H9 (cell line): Measurements from ENCODE around the gene ONECUT3. TPM values are rescaled to one million over a fixed set of nuclear protein-coding genes. Genes with fewer than 3 reads are reported as not detected.
"Not testable (repeated sequence)": the region's sequence is repeated elsewhere in the genome, so short reads cannot be mapped to it uniquely, and the experiment has no call there.

ENCODE experiments used
- DNase-seq: peaks from one replicate; pipeline ENCODE4 v3.0.0-alpha.2; 2017
- H2AFZ ChIP-seq: one replicate; pipeline ENCODE4 v1.6.1; 2013; ENCODE audit warnings: mild to moderate bottlenecking, low read length, control low read depth, moderate library complexity
- H2AK5ac ChIP-seq: 2 replicates; pipeline ENCODE4 v1.6.1; 2013; ENCODE audit warnings: low read length, control low read depth, mixed read lengths; ENCODE audit not compliant: insufficient read length
- H2BK120ac ChIP-seq: one replicate; pipeline ENCODE4 v1.6.1; 2013; ENCODE audit warnings: low read depth, mild to moderate bottlenecking, low read length, control low read depth, inconsistent platforms; ENCODE audit not compliant: poor library complexity, severe bottlenecking
- H2BK12ac ChIP-seq: 2 replicates; pipeline ENCODE4 v1.6.1; 2013; ENCODE audit warnings: low read length, control low read depth, mixed read lengths, low read depth; ENCODE audit not compliant: insufficient read length
- H2BK15ac ChIP-seq: 2 replicates; pipeline ENCODE4 v1.6.1; 2013; ENCODE audit warnings: low read depth, low read length, control low read depth
- H2BK20ac ChIP-seq: one replicate; pipeline ENCODE4 v1.6.1; 2013; ENCODE audit warnings: low read depth, mild to moderate bottlenecking, low read length, control low read depth, inconsistent platforms; ENCODE audit not compliant: poor library complexity, severe bottlenecking
- H2BK5ac ChIP-seq: 2 replicates; pipeline ENCODE4 v1.6.1; 2013; ENCODE audit warnings: low read length, control low read depth, mixed read lengths; ENCODE audit not compliant: insufficient read length
- H3K14ac ChIP-seq: 2 replicates; pipeline ENCODE4 v1.6.1; 2013; ENCODE audit warnings: low read length, control low read depth; ENCODE audit not compliant: insufficient read depth
- H3K18ac ChIP-seq: 2 replicates; pipeline ENCODE4 v1.6.1; 2013; ENCODE audit warnings: low read depth, mild to moderate bottlenecking, mixed read lengths, low read length, control low read depth; ENCODE audit not compliant: insufficient read length
- H3K23ac ChIP-seq: 2 replicates; pipeline ENCODE4 v1.6.1; 2013; ENCODE audit warnings: low read length, control low read depth, mixed read lengths, low read depth; ENCODE audit not compliant: insufficient read length
- H3K23me2 ChIP-seq: 2 replicates; pipeline ENCODE4 v1.6.1; 2013; ENCODE audit warnings: low read depth, mild to moderate bottlenecking, mixed read lengths, low read length, control low read depth; ENCODE audit not compliant: insufficient read length, poor library complexity, severe bottlenecking
- H3K27ac ChIP-seq: 2 replicates; pipeline ENCODE4 v1.5.1; 2013; ENCODE audit warnings: low read length, control low read depth, mixed read lengths, low read depth; ENCODE audit not compliant: insufficient read length
- H3K27me3 ChIP-seq: 2 replicates; pipeline ENCODE4 v1.6.1; 2013; ENCODE audit warnings: low read length, control low read depth, inconsistent platforms; ENCODE audit not compliant: insufficient read depth
- H3K4ac ChIP-seq: 2 replicates; pipeline ENCODE4 v1.6.1; 2013; ENCODE audit warnings: low read depth, mild to moderate bottlenecking, control low read depth, inconsistent platforms, low read length, moderate library complexity
- H3K4me1 ChIP-seq: 2 replicates; pipeline ENCODE4 v1.6.1; 2013; ENCODE audit warnings: low read length, control low read depth, inconsistent platforms; ENCODE audit not compliant: insufficient read depth
- H3K4me2 ChIP-seq: 2 replicates; pipeline ENCODE4 v1.6.1; 2013; ENCODE audit warnings: low read length, control low read depth, mixed read lengths; ENCODE audit not compliant: insufficient read length, insufficient read depth
- H3K56ac ChIP-seq: 2 replicates; pipeline ENCODE4 v1.6.1; 2013; ENCODE audit warnings: low read depth, mild to moderate bottlenecking, mixed read lengths, low read length, control low read depth; ENCODE audit not compliant: insufficient read length
- H3K79me1 ChIP-seq: 2 replicates; pipeline ENCODE4 v1.6.1; 2013; ENCODE audit warnings: low read depth, mild to moderate bottlenecking, moderate library complexity, low read length, control low read depth, inconsistent platforms; ENCODE audit not compliant: insufficient read depth, poor library complexity, severe bottlenecking
- H3K79me2 ChIP-seq: 2 replicates; pipeline ENCODE4 v1.6.1; 2013; ENCODE audit warnings: low read length, control low read depth, inconsistent platforms; ENCODE audit not compliant: insufficient read depth
- H3K9ac ChIP-seq: 2 replicates; pipeline ENCODE4 v1.6.1; 2013; ENCODE audit warnings: low read length, control low read depth, mixed read lengths; ENCODE audit not compliant: insufficient read length; ENCODE audit errors: extremely low read depth
- H3K9me3 ChIP-seq: one replicate; pipeline ENCODE4 v1.6.1; 2013; ENCODE audit warnings: low read depth, low read length, inconsistent platforms; ENCODE audit not compliant: control insufficient read depth
- H3T11ph ChIP-seq: one replicate; pipeline ENCODE4 v1.6.1; 2013; ENCODE audit warnings: mild to moderate bottlenecking, low read length, control low read depth, inconsistent platforms
- H4K20me1 ChIP-seq: one replicate; pipeline ENCODE4 v1.6.1; 2013; ENCODE audit not compliant: control insufficient read depth, insufficient read length, insufficient read depth
- H4K5ac ChIP-seq: 2 replicates; pipeline ENCODE4 v1.6.1; 2013; ENCODE audit warnings: low read depth, mild to moderate bottlenecking, mixed read lengths, low read length, control low read depth; ENCODE audit not compliant: insufficient read length
- H4K8ac ChIP-seq: replicated peaks from 2 replicates; pipeline ENCODE4 v1.6.1; 2013; ENCODE audit warnings: low read length, control low read depth, mixed read lengths, low read depth; ENCODE audit not compliant: insufficient read length
- H4K91ac ChIP-seq: 2 replicates; pipeline ENCODE4 v1.6.1; 2013; ENCODE audit warnings: low read depth, mild to moderate bottlenecking, moderate library complexity, mixed read lengths, low read length, control low read depth; ENCODE audit not compliant: insufficient read length
- H3K27ac Mint-ChIP-seq, 3 experiments: 2 replicates in 2 of 3; 3 replicates in 1 of 3; pipeline ENCODE4 v1.8.0; 2020 to 2021; ENCODE audit warnings: mixed read lengths in 3 of 3, mild to moderate bottlenecking in 1 of 3, moderate library complexity in 1 of 3
- H3K27me3 Mint-ChIP-seq: 2 replicates; pipeline ENCODE4 v1.8.0; 2021; ENCODE audit warnings: low read depth, mild to moderate bottlenecking, moderate library complexity, mixed read lengths
- H3K36me3 Mint-ChIP-seq, 3 experiments: 2 replicates in 2 of 3; 3 replicates in 1 of 3; pipeline ENCODE4 v1.8.0; 2020 to 2021; ENCODE audit warnings: low read depth in 3 of 3, mixed read lengths in 3 of 3; ENCODE audit not compliant: insufficient read depth in 1 of 3
- H3K4me1 Mint-ChIP-seq, 2 experiments: 2 replicates each; pipeline ENCODE4 v1.8.0; 2020; ENCODE audit warnings: mixed read lengths in 2 of 2
- H3K4me3 Mint-ChIP-seq, 2 experiments: 2 replicates in 1 of 2; 3 replicates in 1 of 2; pipeline ENCODE4 v1.8.0; 2020 to 2021; ENCODE audit warnings: mild to moderate bottlenecking in 2 of 2, mixed read lengths in 2 of 2, moderate library complexity in 1 of 2
- H3K9me3 Mint-ChIP-seq, 2 experiments: 2 replicates in 1 of 2; 3 replicates in 1 of 2; pipeline ENCODE4 v1.8.0; 2020; ENCODE audit warnings: mild to moderate bottlenecking in 2 of 2, mixed read lengths in 2 of 2, moderate library complexity in 1 of 2
- WGBS: extraction: QIAGEN DNeasy Blood & Tissue Kit; methylation state at CpG from one replicate; pipeline ENCODE4 v1.1.7; 2013; ENCODE audit warnings: missing lambda C conversion rate, low lambda C conversion rate, mixed read lengths; ENCODE audit not compliant: insufficient read length; ENCODE audit errors: extremely low coverage; 5-methylcytosine and 5-hydroxymethylcytosine counted together
- total RNA-seq: library from RNA; stranded (reverse); gene quantifications from 2 replicates; pipeline ENCODE4 v1.2.1, GENCODE V29; 2021
- TF ChIP-seq, protein P1 (sequence below): fragments of 200-600 bp; sonication (generic); conservative IDR thresholded peaks from 3 replicates; pipeline ENCODE4 v1.8.0; 2021; ENCODE audit warnings: antibody characterized with exemption, mild to moderate bottlenecking

ONECUT3 gene
- total RNA-seq, 1 experiment from 2014 or later = 0.04 TPM

- no peak overlapping the region for H3K4ac ChIP-seq
- H2AFZ ChIP-seq = no peak overlapping the region
- no peaks in the 10 kb centered on the region for H3K9me3 ChIP-seq
- H3K23me2 ChIP-seq = no peaks in the 10 kb centered on the region
- no peak overlapping the region for H3K14ac ChIP-seq
- 100% methylated on average over 1 of the region's 2 CpGs for WGBS
- Mint-ChIP-seq H3K27ac (no peak overlapping the region), H3K4me1 (peaks cover 0 to 5% of the 10 kb centered on the region in 2 experiments; a peak in 1 of 4 replicates), H3K4me3 (no peak overlapping the region), H3K36me3 (no peaks in the 10 kb centered on the region), H3K27me3 (peaks cover 74% of the 10 kb centered on the region), H3K9me3 (no peaks in the 10 kb centered on the region; a peak in 2 of 5 replicates)
- no peaks in the 10 kb centered on the region for H4K20me1 ChIP-seq
- no peaks in the 10 kb centered on the region for H3K4me1 ChIP-seq
- H3K79me1 ChIP-seq = no peaks in the 10 kb centered on the region
- no peak overlapping the region for H3T11ph ChIP-seq
- no peak overlapping the region for H2BK12ac ChIP-seq
- TF ChIP-seq, protein P1, sequence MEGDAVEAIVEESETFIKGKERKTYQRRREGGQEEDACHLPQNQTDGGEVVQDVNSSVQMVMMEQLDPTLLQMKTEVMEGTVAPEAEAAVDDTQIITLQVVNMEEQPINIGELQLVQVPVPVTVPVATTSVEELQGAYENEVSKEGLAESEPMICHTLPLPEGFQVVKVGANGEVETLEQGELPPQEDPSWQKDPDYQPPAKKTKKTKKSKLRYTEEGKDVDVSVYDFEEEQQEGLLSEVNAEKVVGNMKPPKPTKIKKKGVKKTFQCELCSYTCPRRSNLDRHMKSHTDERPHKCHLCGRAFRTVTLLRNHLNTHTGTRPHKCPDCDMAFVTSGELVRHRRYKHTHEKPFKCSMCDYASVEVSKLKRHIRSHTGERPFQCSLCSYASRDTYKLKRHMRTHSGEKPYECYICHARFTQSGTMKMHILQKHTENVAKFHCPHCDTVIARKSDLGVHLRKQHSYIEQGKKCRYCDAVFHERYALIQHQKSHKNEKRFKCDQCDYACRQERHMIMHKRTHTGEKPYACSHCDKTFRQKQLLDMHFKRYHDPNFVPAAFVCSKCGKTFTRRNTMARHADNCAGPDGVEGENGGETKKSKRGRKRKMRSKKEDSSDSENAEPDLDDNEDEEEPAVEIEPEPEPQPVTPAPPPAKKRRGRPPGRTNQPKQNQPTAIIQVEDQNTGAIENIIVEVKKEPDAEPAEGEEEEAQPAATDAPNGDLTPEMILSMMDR = no peak
- H3K79me2 ChIP-seq = no peaks in the 10 kb centered on the region
- no peak overlapping the region for H3K9ac ChIP-seq
- no peak overlapping the region for H2BK20ac ChIP-seq
- no peak overlapping the region for H3K23ac ChIP-seq
- no peak overlapping the region for H3K27ac ChIP-seq
- H2AK5ac ChIP-seq = no peak overlapping the region
- no peak overlapping the region for H2BK120ac ChIP-seq
- no peak overlapping the region for H4K8ac ChIP-seq
- H2BK5ac ChIP-seq = no peak overlapping the region
- no peak overlapping the region for H4K91ac ChIP-seq
- no peaks in the 10 kb centered on the region; the same call in 1 of the 2 replicates for H3K27me3 ChIP-seq
- H3K4me2 ChIP-seq = no peak overlapping the region
- H2BK15ac ChIP-seq = no peak overlapping the region
- no peak for DNase-seq
- no peak overlapping the region for H4K5ac ChIP-seq
- no peak overlapping the region for H3K56ac ChIP-seq
- no peak overlapping the region for H3K18ac ChIP-seq
Observed at GRCh38 chr19:1705367-1705766, 47.9 kb upstream of the ONECUT3 start.

GRCh38 chr19:1706646-1707045, 46.7 kb upstream of the ONECUT3 start:
- not testable (repeated sequence) for H3K18ac ChIP-seq, H3K4me1 Mint-ChIP-seq, H3K27ac ChIP-seq, H3K9me3 ChIP-seq, H3K79me2 ChIP-seq, H3K14ac ChIP-seq, H3T11ph ChIP-seq, H4K20me1 ChIP-seq, H3K27me3 ChIP-seq, H2BK12ac ChIP-seq, H3K23ac ChIP-seq, H3K23me2 ChIP-seq, H4K8ac ChIP-seq, H3K4ac ChIP-seq, H3K9me3 Mint-ChIP-seq, H2AFZ ChIP-seq, H3K27ac Mint-ChIP-seq, H3K36me3 Mint-ChIP-seq, DNase-seq, H3K9ac ChIP-seq, H2BK20ac ChIP-seq, H2BK15ac ChIP-seq, H3K4me2 ChIP-seq, H4K5ac ChIP-seq, H2BK120ac ChIP-seq, H3K79me1 ChIP-seq, H2BK5ac ChIP-seq, H4K91ac ChIP-seq, H3K56ac ChIP-seq, H3K4me1 ChIP-seq, H2AK5ac ChIP-seq, H3K4me3 Mint-ChIP-seq
- H3K27me3 Mint-ChIP-seq = peaks cover 71% of the 10 kb centered on the region
- no CpG with 5 or more reads among the region's 14 CpGs for WGBS
